CD14-positive monocyte (primary cell): ENCODE results near the gene MST1R. TPM values are rescaled to one million over a fixed set of nuclear protein-coding genes. Genes with fewer than 3 reads are reported as not detected.

Source experiments
- DNase-seq, 3 donors: peaks; one replicate each; pipeline ENCODE4 v3.0.0-alpha.2; 2011 to 2022
- H2AFZ ChIP-seq: 2 replicates; pipeline ENCODE4 v1.6.0; 2012; ENCODE audit warnings: mild to moderate bottlenecking, low read depth, low read length, inconsistent platforms; ENCODE audit not compliant: insufficient read depth, poor library complexity, severe bottlenecking
- H3K27ac ChIP-seq, 2 donors: 1 replicate in 1 of 2; 2 replicates in 1 of 2; pipeline ENCODE4 v1.5.1; 2012 to 2013; ENCODE audit warnings: low read length in 2 of 2, control low read depth in 1 of 2, inconsistent platforms in 1 of 2, low read depth in 1 of 2, mild to moderate bottlenecking in 1 of 2
- H3K27me3 ChIP-seq, 2 donors: one replicate each; pipeline versions ENCODE4 v1.6.0 to v1.6.1; 2011 to 2013; ENCODE audit warnings: low read length in 2 of 2; ENCODE audit not compliant: control insufficient read depth in 2 of 2, insufficient read depth in 2 of 2
- H3K36me3 ChIP-seq, 2 donors: replicated peaks in 1 of 2; 1 replicate in 1 of 2; 2 replicates in 1 of 2; pipeline versions ENCODE4 v1.5.1 to v1.6.1; 2012 to 2013; ENCODE audit warnings: low read length in 2 of 2, control low read depth in 1 of 2, inconsistent platforms in 1 of 2, mild to moderate bottlenecking in 1 of 2; ENCODE audit not compliant: insufficient read depth in 2 of 2, control insufficient read depth in 1 of 2
- H3K4me1 ChIP-seq, 2 donors: 1 replicate in 1 of 2; 2 replicates in 1 of 2; pipeline versions ENCODE4 v1.5.1 to v1.6.1; 2012 to 2013; ENCODE audit warnings: low read length in 2 of 2, control low read depth in 1 of 2, inconsistent platforms in 1 of 2, mild to moderate bottlenecking in 1 of 2, moderate library complexity in 1 of 2; ENCODE audit not compliant: insufficient read depth in 2 of 2, control insufficient read depth in 1 of 2
- H3K4me2 ChIP-seq: replicated peaks from 2 replicates; pipeline ENCODE3; 2012; ENCODE audit warnings: low read length, moderate library complexity, mild to moderate bottlenecking; ENCODE audit not compliant: poor library complexity, severe bottlenecking; ENCODE audit errors: extremely low read depth
- H3K4me3 ChIP-seq, 3 experiments: fragments of 200-600 bp in 1 of 3; sonication (generic) in 1 of 3; replicated peaks in 1 of 3; 1 replicate in 2 of 3; 2 replicates in 1 of 3; pipeline ENCODE4 v1.5.1; 2011 to 2013; ENCODE audit warnings: low read length in 3 of 3, mild to moderate bottlenecking in 3 of 3, control low read depth in 2 of 3, low read depth in 2 of 3, inconsistent platforms in 1 of 3, moderate library complexity in 1 of 3
- H3K79me2 ChIP-seq: 2 replicates; pipeline ENCODE4 v1.6.0; 2012; ENCODE audit warnings: mild to moderate bottlenecking, control low read depth, inconsistent platforms, low read length, moderate library complexity; ENCODE audit not compliant: insufficient read depth
- H3K9ac ChIP-seq: 2 replicates; pipeline ENCODE4 v1.6.0; 2017; ENCODE audit warnings: low read length, mild to moderate bottlenecking; ENCODE audit not compliant: insufficient read depth, poor library complexity, severe bottlenecking
- H3K9me3 ChIP-seq, 2 donors: replicated peaks in 1 of 2; 1 replicate in 1 of 2; 2 replicates in 1 of 2; pipeline versions ENCODE4 v1.5.1 to v1.6.1; 2012 to 2013; ENCODE audit warnings: low read length in 2 of 2, control low read depth in 1 of 2; ENCODE audit not compliant: control insufficient read depth in 1 of 2, insufficient read depth in 1 of 2
- H4K20me1 ChIP-seq: 2 replicates; pipeline ENCODE4 v1.6.0; 2012; ENCODE audit warnings: mild to moderate bottlenecking, low read length, control low read depth, moderate library complexity; ENCODE audit not compliant: insufficient read depth
- H3K27ac Mint-ChIP-seq, 7 donors: one replicate each; pipeline ENCODE4 v1.8.0; 2020; ENCODE audit warnings: mild to moderate bottlenecking in 7 of 7, mixed read lengths in 7 of 7, moderate library complexity in 6 of 7, inconsistent platforms in 2 of 7
- H3K27me3 Mint-ChIP-seq, 3 donors: one replicate each; pipeline ENCODE4 v1.8.0; 2021 to 2022; ENCODE audit warnings: low read depth in 3 of 3, mild to moderate bottlenecking in 3 of 3, mixed read lengths in 3 of 3, moderate library complexity in 3 of 3, inconsistent platforms in 1 of 3
- H3K36me3 Mint-ChIP-seq, 2 donors: one replicate each; pipeline ENCODE4 v1.8.0; 2020; ENCODE audit warnings: mixed read lengths in 2 of 2, inconsistent platforms in 1 of 2, mild to moderate bottlenecking in 1 of 2
- H3K4me1 Mint-ChIP-seq: one replicate; pipeline ENCODE4 v1.8.0; 2020; ENCODE audit warnings: mild to moderate bottlenecking, mixed read lengths
- H3K4me3 Mint-ChIP-seq, 2 donors: one replicate each; pipeline ENCODE4 v1.8.0; 2020; ENCODE audit warnings: mild to moderate bottlenecking in 2 of 2, mixed read lengths in 2 of 2, moderate library complexity in 1 of 2
- H3K9me3 Mint-ChIP-seq, 7 donors: one replicate each; pipeline ENCODE4 v1.8.0; 2020 to 2022; ENCODE audit warnings: mixed read lengths in 7 of 7, mild to moderate bottlenecking in 6 of 7, moderate library complexity in 6 of 7, inconsistent platforms in 2 of 7
- CTCF ChIP-seq: fragments of 200-600 bp; IDR thresholded peaks from one replicate; pipeline ENCODE4 v1.8.0; 2022; ENCODE audit warnings: antibody characterized with exemption, mild to moderate bottlenecking
- WGBS: methylation state at CpG from one replicate; pipeline ENCODE4 v1.1.5; 2013; ENCODE audit warnings: missing lambda C conversion rate; ENCODE audit not compliant: insufficient coverage; 5-methylcytosine and 5-hydroxymethylcytosine counted together
- intact Hi-C, 2 donors: fragments of 100-400 bp; cut with micrococcal nuclease; formaldehyde crosslinking; loops; one replicate each; pipeline versions ENCODE4 v1.15.0 to v1.15.1; 2023
- polyA plus RNA-seq, 3 donors: library from polyadenylated mRNA; depleted of rRNA in 1 of 3; unstranded in 2 of 3; stranded (reverse) in 1 of 3; fragments of 300-500 nt in 2 of 3; fragments of >200 nt in 1 of 3; fragmentation: Illumina TruSeq in 2 of 3; gene quantifications; 1 replicate in 2 of 3; 2 replicates in 1 of 3; pipeline ENCODE4 v1.2.3, GENCODE V29; 2012 to 2021

The MST1R gene
- polyA plus RNA-seq, 3 donors = 0.25 TPM; not detected in 2

GRCh38 chr3:49877716-49878115, 26.0 kb downstream of the MST1R start:
- H3K4me3 ChIP-seq = no peak overlapping the region
- no peaks in the 10 kb centered on the region for H3K79me2 ChIP-seq
- no peak overlapping the region for H2AFZ ChIP-seq
- H3K27me3 ChIP-seq = no peaks in the 10 kb centered on the region
- intact Hi-C loops = no loop called here
- peaks cover 21% of the 10 kb centered on the region for H3K4me1 Mint-ChIP-seq
- no peak overlapping the region for H3K9ac ChIP-seq
- no peaks in the 10 kb centered on the region for H3K9me3 ChIP-seq
- WGBS = no CpG with 5 or more reads among the region's 2 CpGs
- H3K27ac Mint-ChIP-seq = no peak overlapping the region
- no peaks in the 10 kb centered on the region for H3K36me3 ChIP-seq
- H3K27ac ChIP-seq = no peak overlapping the region
- no peak for TF ChIP-seq CTCF
- peaks cover 4 to 8% of the 10 kb centered on the region in 2 donors for H3K4me1 ChIP-seq
- no peak overlapping the region for H3K4me2 ChIP-seq
- no peaks in the 10 kb centered on the region for H3K36me3 Mint-ChIP-seq
- H4K20me1 ChIP-seq = no peaks in the 10 kb centered on the region
- no peak overlapping the region for H3K4me3 Mint-ChIP-seq
- no peak for DNase-seq
- H3K27me3 Mint-ChIP-seq = peaks cover 0 to 4% (median 1%) of the 10 kb centered on the region in 3 donors
- H3K9me3 Mint-ChIP-seq = no peaks in the 10 kb centered on the region

- no peak for DNase-seq
- 89% methylated on average over 5 of the region's 5 CpGs for WGBS
- Mint-ChIP-seq H3K4me1 (peaks cover 14% of the 10 kb centered on the region), H3K4me3 (no peak overlapping the region), H3K27me3 (peaks cover 0 to 3% (median 0%) of the 10 kb centered on the region in 3 donors), H3K9me3 (no peaks in the 10 kb centered on the region), H3K27ac (no peak overlapping the region), H3K36me3 (no peaks in the 10 kb centered on the region)
- H2AFZ ChIP-seq = no peak overlapping the region
- no peaks in the 10 kb centered on the region for H3K9me3 ChIP-seq
- H3K9ac ChIP-seq = no peak overlapping the region
- peaks cover 0 to under 1% of the 10 kb centered on the region in 2 donors for H3K27me3 ChIP-seq
- no peaks in the 10 kb centered on the region for H4K20me1 ChIP-seq
- no peaks in the 10 kb centered on the region for H3K79me2 ChIP-seq
- H3K4me3 ChIP-seq = no peak overlapping the region
- peaks cover 4 to 6% of the 10 kb centered on the region in 2 donors for H3K4me1 ChIP-seq
- H3K27ac ChIP-seq = no peak overlapping the region
- H3K36me3 ChIP-seq = no peaks in the 10 kb centered on the region
- TF ChIP-seq CTCF = no peak
- intact Hi-C loops = no loop called here
- H3K4me2 ChIP-seq = no peak overlapping the region
Measured at GRCh38 chr3:49876567-49876966, 27.1 kb downstream of the MST1R start.
